ENCODE measurements around the gene UNC5C.

Gene UNC5C

GRCh38 chr4:95547715-95548471 lies 880 bp downstream of the UNC5C start:
- DNase-seq (ENCODE audit: low spot score), result no peak
- TF ChIP-seq CTCF (IDR thresholded peaks at IDR 0.05; ENCODE audit: extremely low read depth, insufficient read depth, missing control alignments), result no peak
- in situ Hi-C loops (cut with MboI; ENCODE audit: low pct_unique_long_range_greater_than_20kb, low sequenced_read_pairs, unreplicated experiment), result no loop called here

GRCh38 chr4:95546866-95547714 lies 1.7 kb downstream of the UNC5C start:
- no peak for DNase-seq (ENCODE audit: low spot score)
- in situ Hi-C loops (cut with MboI; ENCODE audit: low pct_unique_long_range_greater_than_20kb, low sequenced_read_pairs, unreplicated experiment), result no loop called here
- no peak for TF ChIP-seq CTCF (IDR thresholded peaks at IDR 0.05; ENCODE audit: extremely low read depth, insufficient read depth, missing control alignments)

GRCh38 chr4:95546221-95546620 lies 2.6 kb downstream of the UNC5C start:
- no peak for DNase-seq (ENCODE audit: low spot score)
- in situ Hi-C loops (cut with MboI; ENCODE audit: low pct_unique_long_range_greater_than_20kb, low sequenced_read_pairs, unreplicated experiment), result no loop called here
- no peak for TF ChIP-seq CTCF (IDR thresholded peaks at IDR 0.05; ENCODE audit: extremely low read depth, insufficient read depth, missing control alignments)

GRCh38 chr4:95545546-95545945 lies 3.2 kb downstream of the UNC5C start:
- in situ Hi-C loops (cut with MboI; ENCODE audit: low pct_unique_long_range_greater_than_20kb, low sequenced_read_pairs, unreplicated experiment), result no loop called here

GRCh38 chr4:95544113-95545103 lies 4.4 kb downstream of the UNC5C start:
- no peak for TF ChIP-seq CTCF (IDR thresholded peaks at IDR 0.05; ENCODE audit: extremely low read depth, insufficient read depth, missing control alignments)
- DNase-seq (ENCODE audit: low spot score), result no peak
- in situ Hi-C loops (cut with MboI; ENCODE audit: low pct_unique_long_range_greater_than_20kb, low sequenced_read_pairs, unreplicated experiment), result no loop called here

More at GRCh38 chr4:95545546-95545945, 3.2 kb downstream of the UNC5C start:
- no peak for DNase-seq (ENCODE audit: low spot score)
- no peak for TF ChIP-seq CTCF (IDR thresholded peaks at IDR 0.05; ENCODE audit: extremely low read depth, insufficient read depth, missing control alignments)

Data from GM13977 (cell line).